Astrocyte (in vitro differentiated cells and primary cell): ENCODE results near the gene KAT2B. TPM values are rescaled to one million over a fixed set of nuclear protein-coding genes. Genes with fewer than 3 reads are reported as not detected.

Experiments used
- DNase-seq: peaks from one replicate; pipeline ENCODE4 v3.0.0-alpha.2; 2010; ENCODE audit warnings: low read depth
- FAIRE-seq: peaks from 2 replicates; lab custom pipeline; 2011; peaks lifted over from hg19 to GRCh38; lab: Jason Lieb, UNC
- H2AFZ ChIP-seq: 2 replicates; pipeline ENCODE4 v1.6.0; 2012; ENCODE audit warnings: low read depth, low read length, inconsistent platforms
- H3K27ac ChIP-seq: 2 replicates; pipeline ENCODE4 v1.5.1; 2011; ENCODE audit warnings: low read depth, low read length, inconsistent platforms
- H3K27me3 ChIP-seq: 2 replicates; pipeline ENCODE4 v1.6.0; 2011; ENCODE audit warnings: low read length, inconsistent platforms; ENCODE audit not compliant: insufficient read depth
- H3K36me3 ChIP-seq: 2 replicates; pipeline ENCODE4 v1.5.1; 2011; ENCODE audit warnings: low read length, inconsistent platforms; ENCODE audit not compliant: insufficient read depth
- H3K4me1 ChIP-seq: 2 replicates; pipeline ENCODE4 v1.5.1; 2011; ENCODE audit warnings: low read length, inconsistent platforms; ENCODE audit not compliant: insufficient read depth
- H3K4me2 ChIP-seq: 2 replicates; pipeline ENCODE4 v1.6.0; 2012; ENCODE audit warnings: low read length, inconsistent platforms
- H3K4me3 ChIP-seq: 2 replicates; pipeline ENCODE4 v1.5.1; 2011; ENCODE audit warnings: low read depth, mild to moderate bottlenecking, low read length, inconsistent platforms; ENCODE audit not compliant: insufficient read depth
- H3K79me2 ChIP-seq: 2 replicates; pipeline ENCODE4 v1.6.0; 2012; ENCODE audit warnings: mild to moderate bottlenecking, low read length, inconsistent platforms; ENCODE audit not compliant: insufficient read depth
- H3K9ac ChIP-seq: 2 replicates; pipeline ENCODE4 v1.6.0; 2012; ENCODE audit warnings: mild to moderate bottlenecking, low read length, inconsistent platforms
- H3K9me3 ChIP-seq: 2 replicates; pipeline ENCODE4 v1.5.1; 2012; ENCODE audit warnings: low read depth, mild to moderate bottlenecking, low read length, inconsistent platforms; ENCODE audit not compliant: insufficient read depth
- H4K20me1 ChIP-seq: 2 replicates; pipeline ENCODE4 v1.6.0; 2012; ENCODE audit warnings: low read length, inconsistent platforms; ENCODE audit not compliant: insufficient read depth
- H3K27ac Mint-ChIP-seq: one replicate; pipeline ENCODE4 v1.8.0; 2021; ENCODE audit warnings: mild to moderate bottlenecking, mixed read lengths; ENCODE audit not compliant: unreplicated experiment
- H3K27me3 Mint-ChIP-seq: one replicate; pipeline ENCODE4 v1.8.0; 2021; ENCODE audit warnings: low read depth, mixed read lengths; ENCODE audit not compliant: unreplicated experiment
- H3K36me3 Mint-ChIP-seq: one replicate; pipeline ENCODE4 v1.8.0; 2021; ENCODE audit warnings: low read depth, mixed read lengths; ENCODE audit not compliant: unreplicated experiment
- H3K4me1 Mint-ChIP-seq: one replicate; pipeline ENCODE4 v1.8.0; 2021; ENCODE audit warnings: low read depth, mixed read lengths; ENCODE audit not compliant: unreplicated experiment
- H3K4me3 Mint-ChIP-seq: one replicate; pipeline ENCODE4 v1.8.0; 2021; ENCODE audit warnings: mild to moderate bottlenecking, moderate library complexity, mixed read lengths; ENCODE audit not compliant: unreplicated experiment
- H3K9me3 Mint-ChIP-seq: one replicate; pipeline ENCODE4 v1.8.0; 2021; ENCODE audit warnings: mild to moderate bottlenecking, mixed read lengths; ENCODE audit not compliant: unreplicated experiment
- CTCF ChIP-seq: IDR thresholded peaks from 2 replicates; pipeline ENCODE4 v1.5.1; 2011; ENCODE audit warnings: low read depth, mild to moderate bottlenecking, inconsistent platforms, low read length, moderate library complexity; ENCODE audit not compliant: insufficient read depth
- EZH2 ChIP-seq: IDR thresholded peaks from 2 replicates; pipeline ENCODE4 v1.6.1; 2012; ENCODE audit warnings: mild to moderate bottlenecking, low read length, inconsistent platforms; ENCODE audit not compliant: insufficient read depth
- microRNA-seq: library from miRNA; unstranded; fragments of <30 nt; microRNA quantifications from one replicate; pipeline ENCODE4 v1.2.0, GENCODE V29; 2020
- total RNA-seq: library from RNA; stranded (reverse); gene quantifications from 2 replicates; pipeline ENCODE4 v1.2.1, GENCODE V29; 2021

The KAT2B gene
- total RNA-seq, 1 donor from 2014 or later = 4.9 TPM

DNA sequence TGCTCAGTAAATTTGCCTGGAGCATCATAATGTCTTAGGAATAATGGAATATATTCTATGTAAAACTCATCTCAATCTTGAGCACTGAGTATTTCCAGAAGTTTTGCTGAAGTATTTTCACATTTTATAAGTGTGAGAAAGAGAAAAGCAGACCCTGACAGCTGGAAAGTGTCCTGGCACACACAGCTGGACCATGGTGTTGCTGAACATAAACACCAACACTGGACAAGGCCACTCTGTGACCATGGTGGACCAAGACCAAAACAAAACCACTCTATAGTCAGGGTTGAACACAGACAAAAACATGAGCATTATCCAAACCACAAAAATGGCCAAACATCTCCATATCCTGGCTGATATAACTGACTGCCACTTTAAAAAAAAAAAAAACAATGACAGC lies 160.9 kb downstream of the KAT2B start:
- Histone ChIP-seq H3K9ac (no peak overlapping the region), H3K4me3 (no peak overlapping the region), H3K27ac (no peak overlapping the region), H3K79me2 (no peaks in the 10 kb centered on the region), H2AFZ (no peak overlapping the region), H3K36me3 (no peaks in the 10 kb centered on the region), H3K4me1 (no peaks in the 10 kb centered on the region), H4K20me1 (no peaks in the 10 kb centered on the region), H3K4me2 (no peak overlapping the region), H3K9me3 (no peaks in the 10 kb centered on the region), H3K27me3 (no peaks in the 10 kb centered on the region)
- Mint-ChIP-seq H3K9me3 (peaks cover 2% of the 10 kb centered on the region), H3K36me3 (no peaks in the 10 kb centered on the region), H3K4me3 (no peak overlapping the region), H3K27ac (no peak overlapping the region), H3K27me3 (no peaks in the 10 kb centered on the region), H3K4me1 (no peaks in the 10 kb centered on the region)
- no peak for DNase-seq
- FAIRE-seq = no peak
- no peak for TF ChIP-seq CTCF
- TF ChIP-seq EZH2 = no peak

Small RNA genes within 50 kb of the gene (microRNA-seq; reads per million reads assigned to microRNA genes)
- gene MIR3135A = not detected

Other genes starting within 250 kb of the KAT2B start
- gene EFHB, start 106.2 kb upstream of the KAT2B start, total RNA-seq = 0.94 and 1.2 TPM in 2 replicates
- gene RAB5A, start 93.3 kb upstream of the KAT2B start, total RNA-seq = 105 and 106 TPM in 2 replicates
- not detected in 2 replicates for gene PP2D1, start 28.2 kb upstream of the KAT2B start, total RNA-seq
- 1.9 and 3.0 TPM in 2 replicates for gene SGO1, start 145.8 kb downstream of the KAT2B start, total RNA-seq